ENCODE data around the gene HMSD. TPM values are rescaled to one million over a fixed set of nuclear protein-coding genes. Genes with fewer than 3 reads are reported as not detected.

Gene HMSD
- total and polyA plus RNA-seq, 2 of the 4 experiments (the other 2 are of a cell fraction), result 0.17 to 0.36 TPM

- intact Hi-C loops (cut with micrococcal nuclease), result no loop called here
- H3K4me2 ChIP-seq (ENCODE audit: low read depth, low read length), result no peak overlapping the region
- H4K8ac ChIP-seq (ENCODE audit: low read depth in 2 of 2, low read length in 2 of 2), result no peak overlapping the region
- H3K4me3 ChIP-seq (ENCODE audit: insufficient read depth, low read depth, low read length), result no peak overlapping the region
- ATAC-seq (ENCODE audit: low read depth) (no peak), DNase-seq (no peak)
- no peaks in the 10 kb centered on the region for H3K79me1 ChIP-seq (ENCODE audit: low read depth in 1 of 2, low read length in 2 of 2)
- no peak overlapping the region for H2BK15ac ChIP-seq (ENCODE audit: low read depth, low read length)
- ChIA-PET CTCF (interaction anchor here (0.6 kb wide), 1 partner anchor 9 kb away, joined by 3 read pairs; no protein-coding TSS in a partner anchor), POLR2A (ENCODE audit: unreplicated experiment) (no interaction called here)
- no TSS peak for BruUV-seq (replicated peaks)
- H3K4ac ChIP-seq (ENCODE audit: low read depth, low read length), result no peak overlapping the region
- H4K20me1 ChIP-seq (ENCODE audit: insufficient read depth, low read length), result no peaks in the 10 kb centered on the region
- no peaks in the 10 kb centered on the region for H3K9me3 ChIP-seq (ENCODE audit: control insufficient read depth, insufficient read depth, low read length)
- H3K23ac ChIP-seq (ENCODE audit: low read depth, low read length), result no peak overlapping the region
- no peaks in the 10 kb centered on the region for H3K4me1 ChIP-seq (ENCODE audit: control insufficient read depth, insufficient read depth, low read length)
- H2BK20ac ChIP-seq (ENCODE audit: low read depth, low read length), result no peak overlapping the region
- no peak overlapping the region for H3K18ac ChIP-seq (ENCODE audit: low read depth, low read length)
- dilution Hi-C loops (cut with HindIII; ENCODE audit: low sequenced_read_pairs, unreplicated experiment), result no loop called here
- H4K5ac ChIP-seq (ENCODE audit: low read depth, low read length), result no peak overlapping the region
- H3K9ac ChIP-seq (ENCODE audit: low read depth, low read length), result no peak overlapping the region
- H3K27ac ChIP-seq (ENCODE audit: insufficient read depth, low read length), result no peak overlapping the region
- no peak overlapping the region for H2BK120ac ChIP-seq (ENCODE audit: low read depth, low read length)
- H3K56ac ChIP-seq (ENCODE audit: extremely low read depth, insufficient read depth, low read length), result no peak overlapping the region
- H3K36me3 ChIP-seq (ENCODE audit: control insufficient read depth, insufficient read depth, low read length), result no peaks in the 10 kb centered on the region
- H2AK5ac ChIP-seq (ENCODE audit: low read depth, low read length), result no peak overlapping the region
- H3K27me3 ChIP-seq (ENCODE audit: control insufficient read depth, insufficient read depth, low read length), result peaks cover 3% of the 10 kb centered on the region
- TF ChIP-seq CTCF (conservative IDR thresholded peaks at IDR 0.05; ENCODE audit: low read depth, low read length) (no peak), RFX5 (IDR thresholded peaks at IDR 0.05; ENCODE audit: low read depth, low read length) (no peak), RAD21 (IDR thresholded peaks at IDR 0.05; ENCODE audit: low read length) (no peak), ELK1 (IDR thresholded peaks at IDR 0.05; ENCODE audit: borderline replicate concordance, low read depth, low read length) (no peak), SMC3 (IDR thresholded peaks at IDR 0.05; ENCODE audit: low read depth, low read length) (no peak), MXI1 (IDR thresholded peaks at IDR 0.05; ENCODE audit: borderline replicate concordance, low read depth, low read length) (no peak), MAZ (IDR thresholded peaks at IDR 0.05; ENCODE audit: borderline replicate concordance, low read depth, low read length) (no peak), MAFK (IDR thresholded peaks at IDR 0.05; ENCODE audit: low read depth, low read length) (no peak), CEBPB (IDR thresholded peaks at IDR 0.05; ENCODE audit: low read depth, low read length) (no peak), BHLHE40 (IDR thresholded peaks at IDR 0.05; ENCODE audit: low read depth, low read length) (no peak), RCOR1 (IDR thresholded peaks at IDR 0.05; ENCODE audit: insufficient replicate concordance, low read length) (no peak)
- no peaks in the 10 kb centered on the region for H3K9me1 ChIP-seq (ENCODE audit: insufficient read depth, low read length)
- no peak overlapping the region for H2AFZ ChIP-seq (replicated peaks; ENCODE audit: low read length, poor library complexity)
- no peak overlapping the region for H3K14ac ChIP-seq (replicated peaks; ENCODE audit: low read depth, low read length)
- no peak overlapping the region for H4K91ac ChIP-seq (ENCODE audit: insufficient read depth, low read depth, low read length)
- 36% methylated on average over 2 of the region's 2 CpGs; no CpG with 5 or more reads in 1 of the 2 experiments for WGBS, 2 experiments (ENCODE audit: extremely low coverage in 2 of 2, insufficient read length in 1 of 2)
- H2AK9ac ChIP-seq (replicated peaks; ENCODE audit: low read depth, low read length, poor library complexity), result no peak overlapping the region
- no peak overlapping the region for H2BK5ac ChIP-seq (ENCODE audit: low read depth, low read length, poor library complexity, severe bottlenecking)
- in situ Hi-C loops (cut with MboI; ENCODE audit: low sequenced_read_pairs), result no loop called here
These were observed 50.8 kb downstream of the HMSD start for GRCh38 chr18:63999871-64000270.

Measured in IMR-90 (cell line).